GM18526 (cell line): ENCODE measurements around the gene ATG2A.

Source experiments
- POLR2A ChIP-seq: IDR thresholded peaks from 3 replicates; pipeline ENCODE4 v1.6.1; 2011; ENCODE audit not compliant: insufficient read length; ENCODE audit errors: extremely low read depth

Gene ATG2A

GRCh38 chr11:64894812-64895452, 22.1 kb downstream of the ATG2A start:
- no peak for TF ChIP-seq POLR2A

GRCh38 chr11:64894070-64894811, 22.8 kb downstream of the ATG2A start:
- peak; percentile 14 for TF ChIP-seq POLR2A

GRCh38 chr11:64893194-64894069, 23.6 kb downstream of the ATG2A start:
- TF ChIP-seq POLR2A: no peak

- no peak for TF ChIP-seq POLR2A
These were observed 24.2 kb downstream of the ATG2A start for GRCh38 chr11:64892838-64893193.

- no peak for TF ChIP-seq POLR2A
These were observed 24.6 kb downstream of the ATG2A start for GRCh38 chr11:64892411-64892831.

GRCh38 chr11:64891880-64892279, 25.1 kb downstream of the ATG2A start:
- TF ChIP-seq POLR2A: no peak

GRCh38 chr11:64891215-64891848, 25.7 kb downstream of the ATG2A start:
- no peak for TF ChIP-seq POLR2A

GRCh38 chr11:64890522-64890939, 26.5 kb downstream of the ATG2A start:
- TF ChIP-seq POLR2A: no peak

- TF ChIP-seq POLR2A: no peak
These were observed 28.1 kb downstream of the ATG2A start for GRCh38 chr11:64888729-64889511.

GRCh38 chr11:64888406-64888728, 28.6 kb downstream of the ATG2A start:
- TF ChIP-seq POLR2A: no peak

GRCh38 chr11:64887757-64888405, 29.1 kb downstream of the ATG2A start:
- TF ChIP-seq POLR2A: peak; percentile 26

GRCh38 chr11:64887234-64887756, 29.7 kb downstream of the ATG2A start:
- TF ChIP-seq POLR2A: no peak

- TF ChIP-seq POLR2A: no peak
These were observed 31.4 kb downstream of the ATG2A start for GRCh38 chr11:64885367-64886286.
